Endometrial microvascular endothelial cells (primary cell): Measurements from ENCODE around the gene PCNX2. TPM values are rescaled to one million over a fixed set of nuclear protein-coding genes. Genes with fewer than 3 reads are reported as not detected.
"Not testable (repeated sequence)": the region's sequence is repeated elsewhere in the genome, so short reads cannot be mapped to it uniquely, and the experiment has no call there.

Source experiments
- in situ Hi-C: cut with HindIII; loops from 2 replicates; pipeline ENCODE4 v1.10.0; 2017; ENCODE audit warnings: low sequenced_read_pairs, low pct_unique_long_range_greater_than_20kb; ENCODE audit errors: inconsistent ontology term
- total RNA-seq: library from RNA; depleted of rRNA; stranded (reverse); fragments of >200 nt; gene quantifications from one replicate; pipeline ENCODE4 v1.2.3, GENCODE V29; 2015; ENCODE audit errors: inconsistent ontology term

The PCNX2 gene
- total RNA-seq, 1 donor from 2014 or later, result 16.4 TPM

GRCh38 chr1:233188061-233188460 is 107.5 kb downstream of the PCNX2 start:
- in situ Hi-C loops, result no loop called here

- in situ Hi-C loops, result no loop called here
Measured at GRCh38 chr1:233183226-233184020, 112.1 kb downstream of the PCNX2 start.

- in situ Hi-C loops, result no loop called here
Measured at GRCh38 chr1:233182587-233182986, 112.9 kb downstream of the PCNX2 start.

GRCh38 chr1:233180641-233181364 is 114.7 kb downstream of the PCNX2 start:
- in situ Hi-C loops, result no loop called here

GRCh38 chr1:233179638-233180037 is 115.9 kb downstream of the PCNX2 start:
- in situ Hi-C loops, result not testable (repeated sequence)

- in situ Hi-C loops, result no loop called here
Measured at GRCh38 chr1:233172201-233172600, 123.3 kb downstream of the PCNX2 start.

- in situ Hi-C loops, result no loop called here
Measured at GRCh38 chr1:233170741-233171140, 124.8 kb downstream of the PCNX2 start.

GRCh38 chr1:233168384-233168783 is 127.1 kb downstream of the PCNX2 start:
- in situ Hi-C loops, result no loop called here

GRCh38 chr1:233166896-233167295 is 128.6 kb downstream of the PCNX2 start:
- in situ Hi-C loops, result no loop called here

GRCh38 chr1:233163696-233164095 is 131.8 kb downstream of the PCNX2 start:
- in situ Hi-C loops, result no loop called here

- in situ Hi-C loops, result no loop called here
Measured at GRCh38 chr1:233158322-233158721, 137.2 kb downstream of the PCNX2 start.

- in situ Hi-C loops, result no loop called here
Measured at GRCh38 chr1:233157245-233157644, 138.3 kb downstream of the PCNX2 start.

GRCh38 chr1:233151861-233152260 is 143.7 kb downstream of the PCNX2 start:
- in situ Hi-C loops, result no loop called here

GRCh38 chr1:233144434-233144833 is 151.1 kb downstream of the PCNX2 start:
- in situ Hi-C loops, result no loop called here

- in situ Hi-C loops, result no loop called here
Measured at GRCh38 chr1:233143241-233143640, 152.3 kb downstream of the PCNX2 start.

GRCh38 chr1:233140974-233141373 is 154.6 kb downstream of the PCNX2 start:
- in situ Hi-C loops, result no loop called here

- in situ Hi-C loops, result no loop called here
Measured at GRCh38 chr1:233140499-233140898, 155.0 kb downstream of the PCNX2 start.

- in situ Hi-C loops, result no loop called here
Measured at GRCh38 chr1:233138788-233139585, 156.5 kb downstream of the PCNX2 start.

GRCh38 chr1:233135833-233136232 is 159.7 kb downstream of the PCNX2 start:
- in situ Hi-C loops, result no loop called here
